HG03175 (cell line): ENCODE results near the gene UCMA.
A peak's percentile ranks its signal among the peaks of the same experiment; 100 is the strongest.
"Not testable (repeated sequence)": the region's sequence is repeated elsewhere in the genome, so short reads cannot be mapped to it uniquely, and the experiment has no call there.

Experiments used
- ATAC-seq: cut with Tn5 transposase; IDR thresholded peaks from one replicate; pipeline ENCODE4 v1.9.1; 2021; ENCODE audit warnings: mild to moderate bottlenecking, moderate library complexity; ENCODE audit not compliant: unreplicated experiment

Gene UCMA

DNA sequence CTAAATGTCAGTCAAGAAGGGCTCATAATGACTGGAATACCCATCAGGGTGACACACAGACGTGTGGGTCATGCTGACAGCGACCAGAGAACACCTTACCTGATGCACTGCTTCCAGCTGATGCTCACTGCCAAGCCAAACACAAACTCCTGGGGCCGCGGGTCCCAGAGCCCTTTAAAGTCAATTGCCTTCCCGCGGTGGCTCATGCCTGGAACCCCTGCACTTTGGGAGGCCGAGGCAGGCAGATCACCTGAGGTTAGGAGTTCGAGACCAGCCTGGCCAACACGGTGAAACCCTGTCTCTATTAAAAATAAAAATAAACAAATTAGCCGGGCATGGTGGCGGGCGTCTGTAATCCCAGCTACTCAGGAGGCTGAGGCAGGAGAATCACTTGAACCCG is 562 bp upstream of the UCMA start:
- not testable (repeated sequence) for ATAC-seq

DNA sequence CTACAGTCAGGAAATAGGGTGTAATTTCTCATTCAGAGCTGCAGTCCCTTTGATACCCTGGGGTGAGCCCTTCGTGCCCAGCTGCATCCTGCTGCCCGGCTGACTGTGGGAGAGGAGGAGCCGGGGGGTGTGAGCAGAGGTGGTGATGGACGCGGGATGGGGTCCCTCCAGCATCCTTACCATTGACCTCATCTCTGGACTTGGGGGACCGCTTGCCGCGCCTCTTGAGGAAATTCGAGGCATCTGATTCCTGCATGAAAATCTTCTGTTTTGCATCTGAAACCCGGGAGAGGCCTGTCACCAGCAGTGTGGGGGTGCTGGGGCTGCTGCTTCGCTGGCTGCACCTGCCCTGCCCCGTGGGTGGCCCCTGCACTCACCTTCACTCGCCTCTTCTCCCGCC is 816 bp downstream of the UCMA start:
- ATAC-seq, result no peak

DNA sequence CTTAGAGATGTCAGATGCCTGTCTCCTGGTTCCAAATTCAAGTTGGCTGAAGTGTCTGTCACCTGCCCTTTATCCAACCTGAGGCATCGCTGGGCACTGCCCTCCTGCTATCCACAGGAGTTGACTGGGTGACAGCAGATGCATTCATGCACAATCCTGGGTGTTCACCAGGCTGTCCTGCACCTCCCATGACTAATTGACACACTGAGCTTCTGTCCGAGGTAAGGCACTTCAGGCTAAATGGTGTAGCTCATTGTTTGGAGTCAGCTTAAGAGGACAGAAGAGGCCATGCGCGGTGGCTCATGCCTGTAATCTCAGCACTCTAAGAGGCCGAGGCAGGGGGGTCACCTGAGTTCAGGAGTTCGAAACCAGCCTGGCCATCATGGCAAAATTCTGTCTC is 2.4 kb downstream of the UCMA start:
- ATAC-seq, result no peak

DNA sequence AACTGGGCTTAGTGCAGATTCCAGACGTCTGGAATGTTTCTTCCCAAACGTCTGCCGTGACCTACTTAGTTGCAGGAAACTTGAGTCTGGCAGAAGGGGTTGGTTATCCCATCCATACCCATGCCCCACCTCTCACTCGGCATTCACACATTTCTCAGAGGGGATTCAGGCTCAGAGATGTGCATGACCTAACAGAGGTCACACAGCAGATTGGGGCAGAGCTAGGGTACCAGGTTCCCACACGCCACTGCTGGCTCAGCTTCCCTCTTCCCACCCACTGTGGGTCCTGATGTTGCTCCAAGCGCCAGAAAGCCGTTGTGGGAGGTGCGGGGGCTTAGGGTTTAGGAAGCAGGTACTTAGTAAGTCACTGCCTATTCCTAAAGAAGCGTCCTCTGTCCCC is 3.0 kb downstream of the UCMA start:
- no peak for ATAC-seq

DNA sequence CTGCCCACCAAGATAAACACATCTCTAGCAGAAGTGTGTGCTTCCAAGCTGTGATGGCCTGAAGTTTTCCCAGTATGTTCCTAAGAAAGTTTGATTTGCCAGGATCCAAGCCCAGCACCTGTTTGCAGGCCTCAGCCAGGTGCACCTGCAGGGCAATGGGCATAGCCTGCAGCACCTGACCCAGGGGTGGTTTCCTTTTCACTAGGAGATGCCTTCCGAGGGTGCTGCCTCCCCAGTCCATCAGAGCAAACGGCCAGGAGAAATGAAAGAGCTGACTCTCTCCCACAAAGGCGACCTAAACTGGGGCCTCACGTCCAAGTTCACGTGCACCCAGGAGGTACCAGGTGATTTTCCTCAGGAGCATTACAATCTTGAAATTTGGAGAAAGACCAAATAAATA is 7.1 kb downstream of the UCMA start:
- ATAC-seq, result no peak

DNA sequence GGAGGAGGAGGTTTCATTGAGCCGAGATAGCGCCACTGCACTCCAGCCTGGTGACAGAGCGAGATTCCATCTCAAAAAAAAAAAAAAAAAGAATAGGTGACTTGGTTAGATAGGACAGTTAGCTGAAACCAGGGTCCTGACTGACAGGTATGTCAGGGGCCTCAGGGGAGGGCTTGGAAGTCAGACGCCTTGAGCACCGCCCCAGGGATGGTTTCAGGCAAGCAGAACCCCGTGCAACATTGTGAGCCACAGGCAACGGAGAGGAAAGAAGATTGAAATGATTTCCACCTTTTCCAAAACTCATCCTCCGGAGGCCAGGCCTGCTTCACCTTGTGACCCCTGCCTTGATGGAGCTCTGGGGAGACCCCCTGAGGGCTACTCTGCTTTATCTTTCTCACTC is 8.6 kb downstream of the UCMA start:
- no peak for ATAC-seq

DNA sequence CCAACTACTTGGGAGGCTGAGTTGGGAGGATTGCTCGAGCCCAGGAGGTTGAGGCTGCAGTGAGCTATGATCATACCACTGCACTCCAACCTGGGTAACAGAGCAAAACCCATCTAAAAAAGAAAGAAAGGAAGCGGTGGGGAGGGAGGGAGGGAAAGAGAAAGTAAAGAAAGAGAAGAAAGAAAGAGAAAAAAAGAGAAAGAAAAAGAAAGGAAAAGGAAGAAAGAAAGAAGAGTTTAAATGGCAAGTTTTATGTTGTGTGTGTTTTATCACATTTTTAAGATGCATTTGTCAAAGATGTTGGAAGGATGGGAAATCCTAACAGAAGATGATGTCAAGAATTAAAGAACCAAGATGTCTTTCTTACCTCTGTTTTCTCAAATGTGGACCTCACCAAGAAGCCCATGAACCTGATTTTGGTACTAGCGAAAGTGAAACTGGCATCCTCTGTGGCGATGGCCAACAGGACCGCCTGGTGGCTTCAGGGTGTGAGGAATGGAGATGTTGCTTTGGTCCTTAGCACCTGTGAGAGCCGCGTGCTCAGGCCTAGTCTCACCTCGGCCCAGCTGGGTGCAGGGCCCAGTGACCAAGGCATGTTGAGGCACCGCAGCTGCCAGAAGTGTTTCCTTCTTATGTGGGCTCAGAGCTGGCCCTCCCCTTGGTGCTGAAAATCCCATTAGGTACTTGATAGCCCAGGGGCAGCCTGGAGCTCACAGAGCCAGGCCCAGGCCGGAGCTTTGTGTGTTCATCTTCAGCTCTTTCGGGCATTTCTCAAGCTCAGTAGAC is 9.8 kb downstream of the UCMA start:
- no peak for ATAC-seq

DNA sequence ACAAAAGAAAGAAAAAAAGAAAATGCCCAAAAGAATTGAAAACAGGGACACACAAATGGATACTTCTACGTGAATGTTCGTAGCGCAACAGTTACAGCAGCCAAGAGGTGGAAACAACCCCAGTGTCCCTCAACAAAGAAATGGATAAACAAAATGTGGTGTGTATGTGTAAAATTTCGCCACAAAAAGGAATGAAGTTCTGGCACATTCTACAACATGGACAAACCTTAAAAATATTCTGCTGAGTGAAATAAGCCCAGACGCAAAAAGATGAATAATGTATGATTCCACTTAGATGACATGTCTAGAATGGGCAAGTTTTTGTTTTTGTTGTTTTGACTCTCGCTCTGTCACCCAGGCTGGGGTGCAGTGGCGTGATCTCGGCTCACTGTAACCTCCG is 10.9 kb downstream of the UCMA start:
- no peak for ATAC-seq

DNA sequence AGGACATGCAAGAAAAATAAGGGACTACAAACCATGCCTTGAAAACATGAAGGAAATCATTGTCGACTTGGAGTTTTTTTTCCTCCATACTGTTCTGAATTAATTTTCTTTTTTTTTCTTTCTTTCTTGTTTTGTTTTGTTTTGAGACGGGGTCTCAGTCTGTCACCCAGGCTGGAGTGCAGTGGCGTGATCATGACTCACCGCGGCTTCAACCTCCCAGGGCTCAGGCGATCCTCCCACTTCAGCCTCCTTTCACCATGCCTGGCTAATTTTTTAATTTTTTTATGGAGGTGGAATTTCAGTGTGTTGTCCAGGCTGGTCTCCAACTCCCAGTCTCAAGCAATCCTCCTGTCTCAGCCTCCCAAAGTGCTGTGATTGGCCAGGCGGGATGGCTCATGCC is 11.6 kb downstream of the UCMA start:
- no peak for ATAC-seq

DNA sequence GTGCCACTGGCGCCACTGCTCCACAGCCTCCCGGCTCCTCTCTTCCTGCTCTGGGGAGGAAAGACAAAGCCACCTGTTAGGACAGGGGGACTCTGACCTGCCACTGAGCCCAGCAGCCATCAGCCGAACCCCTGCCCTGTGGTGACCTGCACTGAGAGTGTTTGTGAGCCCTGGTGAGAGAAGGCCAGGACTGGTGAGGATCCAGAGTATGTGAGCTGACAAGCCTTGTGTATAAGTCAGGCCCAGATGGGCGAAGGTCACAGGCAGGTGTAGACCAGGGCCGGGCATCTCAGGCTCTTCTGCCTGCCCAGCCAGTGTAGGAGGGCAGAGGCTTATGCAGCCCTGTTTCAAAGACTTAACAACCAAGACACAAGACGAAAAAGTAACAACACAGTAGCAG is 12.0 kb downstream of the UCMA start:
- no peak for ATAC-seq

DNA sequence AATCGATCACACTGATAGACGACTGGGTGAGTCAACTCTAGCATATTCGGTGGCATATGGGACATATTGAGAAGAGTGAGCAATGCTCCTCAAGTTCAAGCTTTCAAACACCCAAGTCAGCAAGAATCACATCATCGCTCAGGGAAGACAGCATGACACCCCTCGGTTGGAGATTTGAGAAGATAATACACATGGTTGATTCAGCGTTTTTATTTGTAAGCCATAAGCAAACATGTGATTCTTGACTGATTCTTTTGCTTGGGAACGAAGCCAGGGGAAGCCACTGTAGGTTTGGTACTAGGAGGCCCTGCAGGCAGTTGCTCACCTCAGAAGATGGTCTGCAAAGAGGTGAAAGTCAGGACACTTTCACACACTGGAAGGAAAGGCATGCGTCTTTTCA is 12.6 kb downstream of the UCMA start:
- ATAC-seq, result no peak

DNA sequence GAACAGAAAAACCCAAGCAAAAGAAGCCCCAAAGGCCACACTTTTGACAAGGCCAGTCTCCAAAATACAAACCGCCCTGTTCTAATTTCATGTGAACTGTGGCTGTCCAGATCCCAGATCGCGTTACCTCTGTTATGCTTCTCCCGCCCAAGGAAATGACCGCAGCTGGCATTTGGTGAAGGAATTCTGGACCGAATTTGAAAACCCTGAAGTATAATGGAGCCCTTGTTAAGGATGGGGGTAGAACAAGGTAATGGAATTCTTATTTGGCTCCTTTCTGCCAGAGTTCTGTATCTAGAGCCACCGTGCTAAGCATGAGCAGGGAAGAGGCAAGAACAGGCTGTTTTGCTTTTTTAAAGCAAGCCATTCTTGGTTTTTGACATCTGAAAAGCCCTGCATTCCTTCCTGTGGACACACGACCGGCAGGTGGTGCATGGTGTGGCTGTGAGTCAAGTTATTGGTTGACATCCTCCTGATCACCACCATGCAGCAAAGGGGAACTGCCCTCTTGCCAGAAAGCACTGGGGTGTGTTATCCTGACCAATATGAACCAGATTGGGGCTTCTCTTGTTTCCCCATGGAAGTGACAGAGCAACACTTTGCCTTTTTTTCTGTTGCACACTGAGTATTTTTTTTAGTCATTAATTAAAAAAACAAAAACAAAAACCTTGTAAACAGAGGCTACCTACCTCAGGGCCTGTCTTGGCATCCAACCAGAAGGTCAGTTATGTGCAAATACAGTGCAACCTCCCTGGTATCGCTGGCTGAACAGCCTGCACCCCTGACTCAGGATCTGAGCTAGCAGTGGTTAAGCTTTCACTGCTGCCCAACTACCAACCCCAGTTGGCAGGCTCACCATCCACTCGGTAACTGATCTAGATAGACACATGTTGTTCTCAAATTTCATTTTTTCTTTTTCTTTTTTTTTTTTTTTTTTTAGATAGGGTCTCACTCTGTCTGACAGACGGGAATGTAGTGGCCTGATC is 14.2 kb downstream of the UCMA start:
- ATAC-seq, result peak; percentile 70

DNA sequence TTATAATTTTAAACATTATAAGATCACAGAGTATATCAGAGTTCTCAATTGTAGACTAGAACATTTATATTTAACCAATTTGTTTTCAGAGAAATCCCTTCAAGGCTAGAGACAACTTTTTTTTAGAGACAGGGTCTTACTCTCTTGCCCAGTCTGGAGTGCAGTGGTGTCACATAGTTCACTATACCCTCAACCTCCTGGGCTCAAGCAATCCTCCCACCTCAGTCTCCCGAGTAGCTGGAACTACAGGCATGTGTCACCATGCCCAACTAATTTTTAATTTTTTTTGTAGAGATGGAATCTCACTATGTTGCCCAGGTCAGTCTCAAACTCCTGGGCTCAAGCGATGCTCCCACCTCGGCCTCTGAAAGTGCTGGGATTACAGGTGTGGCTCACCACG is 15.3 kb downstream of the UCMA start:
- no peak for ATAC-seq

DNA sequence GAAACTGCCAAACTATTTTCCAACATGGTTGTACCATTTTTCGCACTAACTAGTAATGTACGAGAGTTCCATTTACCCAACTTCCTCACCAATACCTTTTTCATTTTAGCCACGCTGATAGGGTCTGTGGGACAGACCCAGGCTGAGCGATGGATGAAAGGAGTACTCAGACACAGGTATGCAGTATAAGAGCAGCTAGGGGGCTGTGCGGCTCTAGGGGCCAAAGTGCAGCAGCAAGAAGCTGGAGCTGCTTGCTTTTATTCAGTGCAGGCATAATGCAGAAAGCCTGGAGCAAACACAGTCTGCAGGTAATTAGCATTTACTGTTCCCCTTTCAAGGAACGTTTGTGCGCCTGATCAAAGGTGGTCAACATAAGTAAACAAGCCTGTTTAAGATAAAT is 21.0 kb downstream of the UCMA start:
- no peak for ATAC-seq

DNA sequence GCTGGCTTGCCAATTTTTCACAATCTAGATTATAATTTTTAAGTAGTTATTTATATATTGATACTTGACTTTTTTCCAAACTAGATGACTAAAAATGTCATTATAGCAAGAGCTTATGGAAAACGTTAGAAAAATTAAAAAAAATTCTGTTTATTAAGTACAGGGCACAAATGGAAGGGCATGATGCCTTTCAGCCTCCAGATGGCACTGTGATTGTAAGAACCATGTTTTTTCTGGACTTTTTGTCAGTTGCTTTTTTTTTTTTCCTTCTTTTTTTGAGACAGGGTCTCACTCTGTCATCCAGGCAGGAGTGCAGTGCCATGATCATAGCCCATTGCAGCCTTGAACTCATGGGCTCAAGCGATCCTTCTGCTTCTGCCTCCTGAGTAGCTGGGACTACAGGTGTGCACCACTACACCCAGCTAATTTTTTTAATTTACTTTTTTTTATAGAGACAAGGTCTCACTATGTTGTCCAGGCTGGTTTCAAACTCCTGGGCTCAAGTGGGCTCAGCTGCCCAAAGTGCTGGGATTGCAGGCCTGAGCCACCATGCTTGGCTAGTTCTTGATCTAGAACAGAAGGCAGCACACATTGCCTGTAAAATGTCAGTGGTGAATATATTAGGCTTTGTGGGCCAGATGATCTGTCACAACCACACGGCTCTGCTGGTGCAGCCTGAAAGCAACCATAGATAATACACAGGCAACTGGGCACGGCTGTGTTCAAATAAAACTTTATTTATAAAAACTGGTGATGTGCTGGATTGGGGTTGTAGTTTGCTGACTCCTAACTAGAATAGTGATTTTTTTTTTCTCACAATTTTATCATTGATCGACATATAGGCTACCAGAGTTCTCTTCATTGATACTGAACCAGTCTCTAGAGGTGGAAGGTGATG is 27.4 kb downstream of the UCMA start:
- no peak for ATAC-seq

DNA sequence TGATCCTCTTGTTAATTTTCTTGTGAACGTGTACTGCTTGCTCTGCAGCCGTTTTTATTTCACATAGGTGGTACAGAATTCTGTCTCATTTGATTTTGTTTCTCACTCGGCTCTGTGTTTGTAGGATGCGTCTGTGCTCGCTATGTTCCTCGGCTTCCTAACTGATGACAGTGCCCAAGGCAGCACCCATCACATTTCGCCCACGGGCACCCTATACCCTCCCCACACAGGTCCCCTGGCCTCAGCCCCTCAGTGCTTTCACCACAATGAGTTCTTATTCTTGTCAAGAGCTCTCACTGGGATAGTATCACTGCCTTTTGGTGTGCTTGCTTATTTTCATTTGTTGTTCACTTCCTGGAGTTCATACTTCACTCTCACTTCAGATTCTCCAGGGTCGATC is 28.1 kb downstream of the UCMA start:
- no peak for ATAC-seq

DNA sequence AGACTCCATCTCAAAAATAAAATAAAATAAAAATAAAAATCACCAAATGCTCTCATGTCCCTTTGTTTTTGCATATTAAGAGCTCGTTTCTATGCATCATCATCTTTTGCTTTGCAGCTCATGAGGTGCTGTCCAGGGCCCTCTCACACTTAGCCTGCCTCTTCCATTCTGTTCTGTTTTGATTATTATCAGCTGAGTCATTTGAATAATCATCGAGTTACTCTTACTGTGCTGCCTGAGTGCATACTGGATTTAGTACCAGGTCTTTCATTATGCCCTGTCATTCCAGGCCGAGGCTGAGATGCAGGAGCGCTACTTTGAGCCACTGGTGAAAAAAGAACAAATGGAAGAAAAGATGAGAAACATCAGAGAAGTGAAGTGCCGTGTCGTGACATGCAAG is 33.0 kb downstream of the UCMA start:
- no peak for ATAC-seq

DNA sequence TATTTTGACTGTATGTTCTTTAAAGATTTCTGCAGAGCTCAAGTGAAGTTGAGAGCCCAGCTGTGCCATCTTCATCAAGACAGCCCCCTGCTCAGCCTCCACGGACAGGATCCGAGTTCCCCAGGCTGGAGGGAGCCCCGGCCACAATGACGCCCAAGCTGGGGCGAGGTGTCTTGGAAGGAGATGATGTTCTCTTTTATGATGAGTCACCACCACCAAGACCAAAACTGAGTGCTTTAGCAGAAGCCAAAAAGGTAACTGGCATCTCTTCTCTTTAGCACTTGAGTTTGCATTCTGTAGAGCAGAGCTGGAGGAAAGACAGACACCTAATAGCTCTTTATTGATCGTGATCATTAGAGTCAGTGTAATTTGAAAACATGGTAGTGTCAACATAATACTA is 39.2 kb downstream of the UCMA start:
- ATAC-seq, result no peak

DNA sequence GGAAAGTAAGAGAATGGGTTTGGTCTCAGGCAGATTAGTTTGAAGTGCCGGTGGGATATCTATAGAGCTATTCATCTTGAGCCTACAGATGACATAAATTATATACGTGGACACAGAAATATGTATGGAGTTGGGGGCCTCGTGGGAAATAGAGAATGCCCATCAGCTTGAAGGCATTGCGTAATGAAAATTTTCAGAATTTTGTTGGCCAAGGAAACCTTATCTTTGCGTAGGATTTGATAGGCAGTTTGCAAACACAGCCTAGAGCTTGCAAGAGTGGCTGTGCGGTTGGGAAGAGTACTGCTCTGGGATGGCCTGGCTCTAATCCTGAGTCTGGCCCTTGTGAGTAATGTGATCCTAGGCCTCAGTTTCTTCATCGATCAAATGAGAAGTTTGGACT is 40.5 kb downstream of the UCMA start:
- ATAC-seq, result no peak

DNA sequence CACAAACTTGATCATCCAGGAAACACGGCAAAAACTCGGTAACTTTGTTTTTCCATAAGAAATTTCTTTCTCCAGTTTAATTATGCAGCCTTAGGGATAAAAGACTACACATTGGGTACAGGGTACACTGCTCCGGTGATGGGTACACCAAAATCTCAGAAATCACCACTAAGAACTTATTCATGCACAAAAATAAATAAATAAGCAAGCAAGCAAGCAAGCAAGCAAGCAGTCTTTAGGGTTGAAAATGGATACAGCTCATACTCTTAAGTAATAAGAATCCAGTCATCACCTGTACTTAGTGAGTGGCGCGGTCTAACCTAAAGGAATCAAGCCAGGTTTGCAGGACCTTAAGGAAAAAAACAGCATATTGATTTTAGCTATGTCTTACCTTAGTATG is 42.8 kb downstream of the UCMA start:
- ATAC-seq, result no peak

DNA sequence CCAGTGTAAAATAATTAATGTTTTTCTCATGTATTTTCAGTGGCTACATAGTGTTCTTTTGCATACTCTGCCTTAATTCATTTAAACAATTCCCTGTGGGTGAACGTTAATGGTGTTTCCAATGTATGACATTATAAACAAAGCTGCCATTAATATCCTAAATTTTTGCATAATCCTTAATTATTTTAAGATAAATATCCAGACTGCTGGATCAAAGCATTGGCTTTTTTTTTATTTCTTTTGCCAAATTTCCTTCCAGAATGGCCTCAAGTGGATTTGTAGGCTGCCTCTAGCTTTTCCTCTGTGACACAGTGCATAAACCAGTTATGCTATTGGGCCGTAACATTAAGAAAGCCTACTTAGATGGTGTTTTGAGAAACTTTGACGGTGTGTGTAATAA is 43.4 kb downstream of the UCMA start:
- no peak for ATAC-seq
